ENCODE data around the gene PPP1R8.
A peak's percentile ranks its signal among the peaks of the same experiment; 100 is the strongest.
"Not testable (repeated sequence)": the region's sequence is repeated elsewhere in the genome, so short reads cannot be mapped to it uniquely, and the experiment has no call there.

The PPP1R8 gene

DNA sequence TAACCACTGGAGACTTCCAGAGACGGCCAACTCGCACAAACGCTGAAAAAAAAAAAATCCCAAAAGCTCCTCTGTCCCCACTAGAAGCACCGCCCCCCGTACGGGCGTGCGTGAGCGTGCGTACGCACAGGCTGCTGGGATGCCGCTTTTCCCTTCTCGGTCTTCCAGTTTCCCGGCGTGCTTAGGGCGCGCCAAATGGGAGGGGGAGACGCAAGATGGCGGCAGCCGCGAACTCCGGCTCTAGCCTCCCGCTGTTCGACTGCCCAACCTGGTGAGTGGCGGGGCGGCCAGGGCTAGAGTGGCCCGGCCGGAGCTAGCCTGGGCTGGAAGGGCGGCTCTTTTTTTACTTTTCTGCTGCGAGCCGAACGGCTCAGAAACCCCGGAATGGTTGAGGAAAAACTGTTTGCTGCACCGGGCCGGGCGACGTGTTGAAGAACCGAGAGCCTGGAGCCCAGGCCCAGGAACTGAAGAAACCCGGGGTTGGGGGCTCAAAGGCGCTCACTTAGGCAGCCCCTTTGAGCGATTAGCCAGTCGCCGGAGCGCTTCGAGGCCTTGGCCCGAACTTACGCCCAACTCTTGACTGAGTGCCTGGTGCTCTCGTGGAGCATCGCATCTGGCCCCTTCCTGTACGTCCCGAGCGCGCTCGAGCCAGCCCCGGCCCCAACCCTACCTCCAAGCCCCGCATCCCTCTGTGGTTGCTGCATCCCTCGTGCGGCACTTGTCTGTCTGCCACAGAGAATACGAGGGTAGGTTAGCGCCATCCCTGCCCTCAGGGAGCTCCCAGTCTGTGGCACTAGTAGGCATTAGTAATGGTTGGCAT lies at the start of gene PPP1R8:
TSS of gene PPP1R8 (plus strand) at position 162 of the 820 bp plus-strand sequence. CDS start at position 216, 54 bp downstream.
- peak; percentile 86 for DNase-seq (ENCODE audit: low read depth)

DNA sequence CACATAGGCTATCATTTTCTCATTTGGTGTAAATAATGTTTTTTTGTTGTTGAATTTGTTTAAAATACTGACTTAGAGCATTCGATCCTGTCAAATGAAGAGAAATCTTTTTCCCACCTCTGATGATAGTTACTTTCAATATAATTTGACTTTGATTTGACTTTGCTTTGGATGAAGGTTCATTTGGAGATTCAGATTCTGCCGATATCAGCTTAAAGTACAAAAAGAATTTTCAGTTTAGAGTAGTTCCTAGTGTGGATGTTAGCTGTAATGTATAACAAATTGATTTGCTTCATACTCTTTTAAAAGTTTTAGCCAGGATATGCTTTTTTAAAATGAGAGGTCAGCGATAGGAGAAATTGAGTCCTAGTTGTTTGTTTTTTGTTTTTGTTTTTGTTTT lies 47.6 kb upstream of the PPP1R8 start:
- DNase-seq (ENCODE audit: low read depth): no peak

DNA sequence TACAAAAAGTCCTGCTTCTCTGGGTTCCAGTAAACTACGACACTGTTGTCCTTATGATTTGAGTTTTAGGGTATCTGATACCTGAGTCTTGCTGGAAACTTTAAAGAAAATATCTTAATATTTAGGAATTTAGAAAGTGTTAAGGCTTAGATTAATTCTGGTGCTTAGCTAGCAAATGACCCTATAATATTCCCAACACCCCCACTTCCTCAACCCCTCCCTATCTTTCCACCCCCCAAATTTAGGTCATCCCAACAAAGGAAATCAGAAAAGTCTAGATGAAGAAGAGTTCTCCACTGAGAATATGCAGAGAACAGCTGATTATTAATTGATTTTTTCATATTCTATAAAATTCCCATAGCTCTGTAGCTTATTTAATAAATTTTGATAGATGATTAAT lies 45.9 kb upstream of the PPP1R8 start:
- DNase-seq (ENCODE audit: low read depth): no peak

DNA sequence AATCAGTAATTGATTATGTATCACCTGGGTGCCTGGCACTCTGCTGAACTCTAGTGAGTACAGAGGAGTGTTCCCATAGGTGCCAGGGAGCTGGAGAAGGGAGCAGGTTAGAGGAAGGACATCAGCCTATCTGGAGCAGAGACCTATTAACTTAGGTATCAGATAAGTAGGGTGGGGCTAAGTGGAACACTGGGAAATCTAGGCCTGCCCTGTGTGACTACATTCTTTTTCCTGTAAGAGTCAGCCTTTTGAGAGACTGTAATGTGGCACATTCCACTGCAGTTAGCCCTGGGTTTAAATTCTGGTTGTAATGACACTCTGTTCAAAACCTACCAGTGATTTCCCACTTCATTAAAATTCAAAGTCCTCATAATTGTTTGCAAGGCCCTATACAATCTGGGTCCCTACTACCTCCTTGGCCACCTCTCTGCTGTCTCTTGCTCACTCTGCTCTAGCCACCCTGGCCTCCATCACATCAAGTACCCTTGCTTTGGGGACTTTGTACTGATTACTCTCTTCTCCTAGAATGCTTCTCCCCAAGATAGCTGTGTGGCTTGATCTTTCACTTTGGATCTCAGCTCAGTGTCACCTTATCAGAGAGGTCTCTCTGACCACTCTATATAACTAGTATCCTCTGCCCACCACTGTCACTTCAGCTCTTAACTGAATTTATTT lies 44.7 kb upstream of the PPP1R8 start:
- no peak for DNase-seq (ENCODE audit: low read depth)

DNA sequence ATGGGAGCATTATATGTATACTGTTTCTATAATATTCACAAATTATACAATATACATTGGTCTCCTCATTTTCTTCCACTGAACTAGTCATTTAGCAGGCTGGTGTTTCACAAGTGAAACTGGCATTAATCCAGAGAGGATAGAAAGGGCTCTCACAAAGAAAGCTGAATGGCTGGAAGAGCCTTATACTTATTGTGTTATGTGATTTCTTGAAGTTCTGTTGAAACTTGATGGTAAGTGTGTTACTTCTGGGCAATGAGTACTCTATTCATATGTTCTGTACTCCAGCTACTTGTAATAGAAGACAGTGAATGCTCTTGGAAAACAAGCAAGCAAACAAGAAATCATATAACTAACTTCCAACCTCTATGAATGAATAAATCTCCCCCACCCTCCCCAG lies 42.7 kb upstream of the PPP1R8 start:
- no peak for DNase-seq (ENCODE audit: low read depth)

DNA sequence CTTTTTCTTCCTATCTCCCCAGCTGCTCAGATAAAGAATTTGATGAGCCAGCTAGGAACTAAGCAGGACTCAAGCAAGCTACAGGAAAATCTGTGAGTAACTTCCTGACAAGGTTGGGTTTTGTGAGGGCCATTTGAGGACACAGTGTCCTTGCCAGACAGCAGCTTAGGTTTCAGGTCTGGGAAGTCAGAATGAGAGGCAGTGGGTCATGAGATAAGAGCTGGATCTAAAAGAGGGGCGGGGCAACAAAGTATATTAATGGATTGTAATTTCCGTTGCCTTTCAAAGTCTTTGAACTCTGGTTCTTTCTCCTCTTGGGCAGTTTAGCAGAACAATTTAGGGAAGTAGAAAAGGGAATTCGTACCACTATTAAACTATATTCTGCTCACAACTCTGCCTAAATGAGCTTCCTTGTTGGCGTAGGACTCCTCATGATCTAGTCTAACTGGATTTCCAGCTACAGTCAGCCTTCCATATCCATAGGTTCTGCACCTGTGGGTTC lies 41.0 kb upstream of the PPP1R8 start:
- DNase-seq (ENCODE audit: low read depth): no peak

DNA sequence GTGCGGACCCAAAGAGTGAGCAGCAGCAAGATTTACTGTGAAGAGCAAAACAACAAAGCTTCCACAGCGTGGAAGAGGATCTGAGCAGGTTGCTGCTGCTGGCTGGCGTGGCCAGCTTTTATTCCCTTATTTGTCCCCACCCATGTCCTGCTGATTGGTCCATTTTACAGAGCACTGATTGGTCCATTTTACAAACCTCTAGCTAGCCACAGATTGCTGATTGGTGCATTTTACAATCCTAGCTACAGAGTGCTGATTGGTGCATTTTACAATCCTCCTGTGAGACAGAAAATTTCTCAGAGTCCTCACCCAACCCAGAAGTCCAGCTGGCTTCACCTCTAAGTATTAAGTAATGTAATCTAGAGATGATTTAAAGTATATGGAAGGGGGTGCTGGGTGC lies 40.3 kb upstream of the PPP1R8 start:
- DNase-seq (ENCODE audit: low read depth): not testable (repeated sequence)

DNA sequence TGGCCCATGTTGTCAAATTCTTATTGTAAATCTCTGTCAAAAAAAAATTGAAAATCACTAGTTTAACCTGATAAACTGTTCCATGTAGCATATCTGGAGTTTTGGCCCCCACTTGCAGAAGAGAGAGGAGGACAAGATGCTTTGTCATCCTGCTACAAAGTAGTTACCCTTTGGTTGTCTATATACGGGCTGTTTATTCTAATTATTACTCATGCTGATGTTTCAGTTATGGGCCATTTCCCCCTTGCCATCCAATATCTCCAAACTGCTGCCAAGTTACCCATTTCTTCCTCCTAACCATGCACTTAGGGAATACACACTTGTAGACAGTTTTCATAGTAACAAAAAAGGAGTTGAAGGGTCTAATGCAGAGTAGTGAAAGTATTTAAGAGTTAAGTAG lies 35.0 kb upstream of the PPP1R8 start:
- DNase-seq (ENCODE audit: low read depth): no peak

DNA sequence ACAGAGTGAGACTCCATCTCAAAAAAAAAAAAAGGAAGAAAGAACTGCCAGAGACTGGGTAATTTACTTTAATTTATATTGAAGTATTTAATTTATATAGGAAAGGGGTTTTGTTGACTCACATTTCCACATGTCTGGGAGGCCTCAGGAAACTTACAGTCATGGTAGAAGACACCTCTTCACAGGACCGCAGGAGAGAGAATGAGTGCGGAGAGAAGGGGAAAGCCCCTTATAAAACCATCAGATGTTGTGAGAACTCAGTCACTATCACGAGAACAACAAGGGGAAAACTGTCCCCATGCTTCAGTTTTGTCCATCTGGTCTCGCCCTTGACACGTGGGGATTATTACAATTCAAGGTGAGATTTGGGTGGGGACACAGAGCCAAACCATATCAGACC lies 25.8 kb upstream of the PPP1R8 start:
- DNase-seq (ENCODE audit: low read depth): no peak

DNA sequence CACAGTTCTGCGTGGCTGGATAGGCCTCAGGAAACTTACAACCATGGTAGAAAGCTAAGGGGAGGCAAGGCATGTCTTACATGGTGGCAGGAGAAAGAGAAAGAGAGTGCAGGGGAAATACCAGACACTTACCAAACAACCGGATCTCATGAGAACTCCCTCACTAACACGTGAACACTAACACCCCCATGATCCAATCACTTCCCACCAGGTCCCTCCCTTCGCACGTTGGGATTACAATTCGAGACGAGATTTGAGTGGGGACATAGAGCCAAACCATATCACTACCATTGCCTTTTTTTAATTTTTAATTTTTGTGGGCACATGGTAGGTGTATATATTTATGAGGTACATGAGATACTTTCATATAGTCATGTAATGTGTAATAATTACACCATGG lies 23.8 kb upstream of the PPP1R8 start:
- no peak for DNase-seq (ENCODE audit: low read depth)

DNA sequence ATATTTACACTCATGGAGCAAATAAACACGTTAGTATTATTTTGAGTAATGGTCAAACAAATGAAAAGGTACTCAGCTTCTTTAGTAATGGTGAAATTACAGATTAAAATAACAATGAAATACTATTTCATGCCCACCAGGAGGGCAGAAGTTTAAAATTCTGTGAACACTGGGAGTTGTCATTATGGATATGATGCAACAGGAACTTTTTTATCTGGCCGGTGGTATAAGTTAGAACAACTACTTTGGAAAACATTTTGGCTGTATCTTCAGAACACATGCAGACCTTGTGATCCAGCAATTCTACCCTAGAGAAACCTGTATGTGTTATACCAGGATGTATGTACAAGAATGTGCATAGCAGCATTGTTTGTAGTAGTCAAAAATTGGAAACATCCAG lies 23.2 kb upstream of the PPP1R8 start:
- DNase-seq (ENCODE audit: low read depth): no peak

DNA sequence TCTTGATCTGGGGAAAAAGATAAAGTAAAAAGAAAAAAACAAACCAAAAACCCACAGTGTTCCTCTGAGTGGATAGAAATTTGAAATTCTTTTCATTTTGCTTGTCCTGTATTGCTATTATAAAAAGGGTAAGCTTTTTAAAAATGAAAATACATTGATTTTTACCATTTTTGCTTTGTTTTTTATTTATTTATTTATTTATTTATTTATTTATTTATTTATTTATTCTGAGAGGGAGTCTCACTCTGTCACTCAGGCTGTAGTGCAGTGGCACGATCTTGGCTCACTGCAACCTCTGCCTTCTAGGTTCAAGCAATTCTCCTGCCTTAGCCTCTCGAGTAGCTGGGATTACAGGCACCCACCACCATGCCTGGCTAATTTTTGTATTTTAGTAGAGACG lies 22.5 kb upstream of the PPP1R8 start:
- not testable (repeated sequence) for DNase-seq (ENCODE audit: low read depth)

DNA sequence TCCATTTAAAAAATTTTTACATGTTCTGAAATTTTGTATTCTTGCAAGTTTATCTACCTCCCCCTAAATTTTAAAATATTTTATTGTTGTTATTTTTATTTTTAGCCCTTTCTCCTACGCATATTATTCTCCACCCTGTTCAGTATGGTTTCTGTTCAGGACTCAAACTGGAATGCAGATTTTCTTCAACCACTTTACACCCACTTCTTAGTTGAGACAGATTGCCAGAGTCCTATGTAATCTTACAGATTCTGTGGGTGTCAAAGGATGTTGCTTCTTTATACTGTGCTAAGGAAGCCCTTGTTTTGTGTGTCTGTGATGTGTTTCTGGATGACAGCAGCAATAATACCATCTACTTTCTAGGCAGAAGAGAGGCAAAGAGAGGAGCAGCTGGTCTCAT lies 20.7 kb upstream of the PPP1R8 start:
- DNase-seq (ENCODE audit: low read depth): no peak

DNA sequence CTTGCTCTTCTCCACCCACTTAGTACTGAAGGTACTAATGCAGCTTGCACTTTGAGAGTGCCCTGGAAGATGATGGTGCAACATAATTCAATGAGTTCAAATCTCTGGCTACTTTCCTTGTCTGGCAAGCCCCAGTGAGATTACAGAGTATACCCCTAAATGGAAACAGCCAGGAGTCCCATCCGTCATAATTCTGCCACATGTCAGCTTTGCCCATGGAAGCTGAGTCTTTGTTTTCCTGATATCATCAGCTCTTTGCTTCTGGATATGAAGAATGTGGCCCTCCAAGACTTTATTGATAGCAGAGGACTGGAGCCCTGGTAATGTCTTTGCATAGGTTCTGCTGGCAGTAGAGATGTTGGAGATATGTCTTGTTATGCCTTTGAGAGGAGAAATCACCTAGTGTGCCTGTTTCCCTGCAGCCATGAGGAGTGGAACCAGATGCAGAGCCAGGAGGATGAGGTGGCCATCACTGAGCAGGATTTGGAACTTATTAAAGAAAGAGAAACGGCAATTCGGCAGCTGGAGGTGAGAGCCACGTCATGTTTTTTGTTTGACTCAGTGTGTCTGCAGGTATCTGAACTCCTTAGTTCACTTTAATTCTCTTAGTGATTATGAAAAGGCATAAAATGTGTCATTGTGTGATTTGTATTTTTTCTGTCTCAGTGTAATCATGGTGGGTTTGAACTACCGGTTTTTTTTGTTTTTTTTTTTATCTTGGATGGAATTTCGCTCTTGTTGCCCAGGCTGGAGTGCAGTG lies 18.7 kb upstream of the PPP1R8 start:
- no peak for DNase-seq (ENCODE audit: low read depth)

DNA sequence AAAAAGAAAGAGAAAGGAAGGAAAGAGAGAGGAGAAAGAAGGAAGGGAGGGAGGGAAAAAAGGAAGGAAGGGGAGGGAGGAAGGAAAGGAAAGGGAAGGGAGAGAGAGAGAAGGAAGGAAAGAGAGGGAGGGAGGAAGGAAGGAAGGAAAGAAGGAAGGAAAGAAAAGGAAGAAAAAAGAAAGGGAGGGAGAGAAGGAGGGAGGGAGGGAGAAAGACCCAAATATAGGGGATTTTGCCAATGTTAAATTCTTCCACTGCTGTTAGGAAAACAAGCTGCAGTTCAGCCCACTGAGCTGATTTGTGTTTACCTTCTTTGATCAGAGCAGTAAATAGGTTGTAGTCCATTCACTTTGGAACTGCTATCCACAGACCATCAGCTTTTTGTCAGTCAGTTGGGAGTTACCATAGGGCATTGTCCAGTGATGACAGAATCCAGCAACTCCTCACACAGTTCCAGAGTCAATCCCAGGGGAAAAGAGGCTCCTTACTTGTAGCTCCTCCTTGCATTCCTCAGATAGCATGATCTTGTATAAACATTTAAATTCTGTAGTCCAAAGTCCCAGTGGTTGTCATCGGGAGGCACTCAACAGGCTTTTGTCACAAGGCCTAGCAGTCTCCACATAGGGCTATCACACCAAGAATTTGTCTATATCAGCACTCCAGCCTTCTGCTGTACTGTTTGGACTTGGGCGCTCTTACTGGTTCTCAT lies 13.5 kb upstream of the PPP1R8 start:
- no peak for DNase-seq (ENCODE audit: low read depth)

DNA sequence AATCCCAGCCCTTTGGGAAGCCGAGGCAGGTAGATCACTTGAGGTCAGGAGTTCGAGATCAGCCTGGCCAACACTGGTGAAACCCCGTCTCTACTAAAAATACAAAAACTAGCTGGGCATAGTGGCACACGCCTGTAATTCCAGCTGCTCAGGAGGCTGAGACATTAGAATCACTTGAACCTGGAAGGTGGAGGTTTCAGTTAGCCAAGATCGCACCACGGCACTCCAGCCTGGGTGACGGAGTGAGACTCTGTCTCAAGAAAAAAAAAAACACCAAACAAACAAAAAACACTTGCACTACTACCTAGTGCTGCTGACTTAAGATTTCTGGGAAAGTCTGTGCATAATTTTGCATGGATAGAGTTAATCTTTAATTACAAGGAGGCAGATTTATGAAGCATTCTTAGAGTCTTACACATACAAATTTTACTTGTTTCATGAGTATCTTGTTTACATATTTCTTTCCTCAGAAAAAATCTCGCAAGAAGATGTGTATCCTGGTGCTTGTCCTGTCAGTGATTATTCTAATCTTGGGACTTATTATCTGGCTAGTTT lies 8.7 kb upstream of the PPP1R8 start:
- no peak for DNase-seq (ENCODE audit: low read depth)

DNA sequence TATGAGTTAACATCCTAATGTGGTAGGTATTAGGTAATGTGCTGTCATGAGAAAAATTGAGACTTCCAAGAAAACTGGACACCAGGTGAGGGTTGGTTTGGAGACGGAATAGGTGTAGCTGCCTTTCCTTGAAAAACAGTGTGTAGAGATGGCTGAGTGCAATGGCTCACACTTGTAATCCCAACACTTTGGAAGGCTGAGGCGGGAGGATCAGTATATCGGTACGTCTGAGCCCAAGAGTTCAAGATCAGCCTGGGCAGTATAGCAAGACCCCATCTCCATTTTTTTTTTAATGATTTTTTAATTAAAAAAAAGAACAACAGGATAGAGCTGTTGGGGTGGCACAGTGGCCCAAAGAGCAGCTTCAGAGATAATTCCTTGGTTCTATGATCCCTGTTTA lies 6.8 kb upstream of the PPP1R8 start:
- DNase-seq (ENCODE audit: low read depth): no peak

DNA sequence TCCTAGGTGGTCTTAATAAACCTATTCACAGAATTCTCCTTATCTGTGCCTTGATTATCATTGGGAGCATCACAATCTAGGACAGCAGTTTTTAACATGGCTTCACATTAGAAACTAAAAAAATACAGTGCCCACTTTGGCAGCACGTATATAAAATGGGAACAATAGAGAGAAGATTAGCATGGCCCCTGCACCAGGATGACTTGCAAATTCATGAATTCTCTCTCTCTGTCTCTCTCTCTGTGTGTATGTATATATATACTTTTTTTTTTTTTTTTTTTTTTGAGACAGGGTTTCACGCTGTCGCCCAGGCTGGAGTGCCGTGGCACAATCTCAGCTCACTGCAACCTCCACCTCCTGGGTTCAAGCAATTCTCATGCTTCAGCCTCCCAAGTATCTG lies 6.2 kb upstream of the PPP1R8 start:
- DNase-seq (ENCODE audit: low read depth): no peak

DNA sequence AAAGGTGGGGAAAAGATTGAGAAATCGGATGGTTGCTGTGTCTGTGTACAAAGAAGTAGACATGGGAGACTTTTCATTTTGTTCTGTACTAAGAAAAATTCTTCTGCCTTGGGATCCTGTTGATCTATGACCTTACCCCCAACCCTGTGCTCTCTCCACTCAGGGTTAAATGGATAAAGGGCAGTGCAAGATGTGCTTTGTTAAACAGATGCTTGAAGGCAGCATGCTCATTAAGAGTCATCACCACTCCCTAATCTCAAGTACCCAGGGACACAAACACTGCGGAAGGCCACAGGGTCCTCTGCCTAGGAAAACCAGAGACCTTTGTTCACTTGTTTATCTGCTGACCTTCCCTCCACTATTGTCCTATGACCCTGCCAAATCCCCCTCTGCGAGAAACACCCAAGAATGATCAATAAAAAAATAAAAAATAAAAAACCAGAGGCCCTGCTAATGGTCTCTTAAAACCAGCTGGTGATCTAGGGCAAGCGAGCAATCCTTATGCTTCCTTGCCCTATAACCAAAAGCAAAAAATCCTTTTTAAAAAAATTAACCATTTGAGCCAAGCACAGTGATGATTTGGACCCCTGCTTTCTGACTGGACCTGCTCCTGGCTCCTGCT lies 1.1 kb upstream of the PPP1R8 start:
- DNase-seq (ENCODE audit: low read depth): not testable (repeated sequence)

DNA sequence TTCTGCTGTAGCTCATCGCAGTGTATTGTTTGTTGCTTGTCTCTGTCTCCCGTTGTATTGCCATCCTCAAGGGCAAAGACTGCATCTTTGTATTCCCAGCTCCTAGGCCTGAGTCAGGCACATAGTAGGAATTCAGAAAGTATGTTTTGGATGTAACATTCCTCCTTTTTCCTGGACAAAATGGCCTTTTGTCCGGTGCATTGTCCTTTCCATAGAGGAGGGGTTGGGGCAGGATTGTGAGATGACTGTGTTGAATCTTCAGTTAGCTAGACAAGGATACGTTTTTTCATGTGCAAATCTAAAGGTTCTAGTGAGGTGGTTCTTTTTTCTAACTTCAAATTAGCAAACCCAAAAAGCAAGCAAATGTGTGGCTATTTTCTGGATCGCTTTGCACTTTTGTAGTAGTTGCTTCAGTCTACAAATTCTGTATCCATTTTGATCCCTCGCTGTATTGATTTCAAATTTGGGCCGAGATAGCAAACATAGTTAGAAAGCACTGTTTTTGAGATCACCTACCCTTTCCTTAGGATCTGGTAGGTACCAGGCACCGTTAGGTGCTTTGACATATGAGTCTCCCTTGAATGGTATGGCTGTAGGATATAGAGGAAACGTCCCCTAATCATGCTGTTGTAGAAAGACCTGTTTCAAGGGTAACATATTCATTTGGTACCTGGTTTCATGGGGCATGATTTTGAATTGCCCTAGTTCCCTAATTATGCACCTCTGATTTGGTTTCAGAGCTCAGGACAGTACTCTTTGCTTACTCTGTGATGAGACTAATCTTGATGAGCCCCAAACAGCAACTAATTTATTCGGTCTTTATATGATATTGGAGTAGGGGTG lies 1.2 kb downstream of the PPP1R8 start:
- no peak for DNase-seq (ENCODE audit: low read depth)
